NB4 (cell line): ENCODE measurements around the gene SLC9A4.

Experiments
- DNase-seq: peaks from one replicate; pipeline ENCODE4 v3.0.0; 2010; ENCODE audit warnings: low read depth
- H3K4me3 ChIP-seq: one replicate; pipeline ENCODE4 v1.5.1; 2011; ENCODE audit warnings: mild to moderate bottlenecking, low read depth, low read length, moderate library complexity
- MYC ChIP-seq: IDR thresholded peaks from 2 replicates; pipeline ENCODE4 v1.6.1; 2011; ENCODE audit warnings: low read depth, low read length
- POLR2A ChIP-seq: IDR thresholded peaks from 2 replicates; pipeline ENCODE4 v1.6.1; 2011; ENCODE audit warnings: mild to moderate bottlenecking; ENCODE audit not compliant: insufficient read length; ENCODE audit errors: extremely low read depth
- TF ChIP-seq, protein P1 (sequence below): IDR thresholded peaks from one replicate; pipeline ENCODE4 v1.5.1; 2012; ENCODE audit warnings: low read depth, low read length
- TF ChIP-seq, protein P2 (sequence below): IDR thresholded peaks from 2 replicates; pipeline ENCODE4 v1.6.1; 2011; ENCODE audit warnings: low read depth, low read length

Gene SLC9A4, protein sequence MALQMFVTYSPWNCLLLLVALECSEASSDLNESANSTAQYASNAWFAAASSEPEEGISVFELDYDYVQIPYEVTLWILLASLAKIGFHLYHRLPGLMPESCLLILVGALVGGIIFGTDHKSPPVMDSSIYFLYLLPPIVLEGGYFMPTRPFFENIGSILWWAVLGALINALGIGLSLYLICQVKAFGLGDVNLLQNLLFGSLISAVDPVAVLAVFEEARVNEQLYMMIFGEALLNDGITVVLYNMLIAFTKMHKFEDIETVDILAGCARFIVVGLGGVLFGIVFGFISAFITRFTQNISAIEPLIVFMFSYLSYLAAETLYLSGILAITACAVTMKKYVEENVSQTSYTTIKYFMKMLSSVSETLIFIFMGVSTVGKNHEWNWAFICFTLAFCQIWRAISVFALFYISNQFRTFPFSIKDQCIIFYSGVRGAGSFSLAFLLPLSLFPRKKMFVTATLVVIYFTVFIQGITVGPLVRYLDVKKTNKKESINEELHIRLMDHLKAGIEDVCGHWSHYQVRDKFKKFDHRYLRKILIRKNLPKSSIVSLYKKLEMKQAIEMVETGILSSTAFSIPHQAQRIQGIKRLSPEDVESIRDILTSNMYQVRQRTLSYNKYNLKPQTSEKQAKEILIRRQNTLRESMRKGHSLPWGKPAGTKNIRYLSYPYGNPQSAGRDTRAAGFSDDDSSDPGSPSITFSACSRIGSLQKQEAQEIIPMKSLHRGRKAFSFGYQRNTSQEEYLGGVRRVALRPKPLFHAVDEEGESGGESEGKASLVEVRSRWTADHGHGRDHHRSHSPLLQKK

DNA sequence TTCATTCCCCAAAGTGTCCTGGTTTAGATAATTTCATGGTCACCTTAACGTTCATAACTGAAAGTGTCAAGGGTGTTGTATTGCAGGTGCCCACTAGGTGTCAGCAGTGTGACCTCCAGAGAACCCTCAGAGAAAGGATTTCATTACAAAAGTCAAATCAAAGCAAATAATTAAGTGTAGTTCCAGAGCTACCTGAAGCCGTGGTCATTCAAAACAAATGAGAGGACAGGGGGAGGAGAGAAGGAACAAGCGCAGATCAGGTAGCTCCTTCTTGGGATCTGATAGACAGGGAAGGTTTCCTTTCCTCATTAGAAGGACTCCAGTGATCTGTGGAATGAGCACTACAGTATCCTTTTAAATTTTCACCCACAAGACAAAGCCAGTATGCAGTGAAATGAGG lies at the start of gene SLC9A4:
Gene SLC9A4 (plus strand): TSS at position 207 of the 400 bp plus-strand sequence. CDS start 534 bp downstream, outside the sequence.
- no peak within 1 kb of the TSS for H3K4me3 ChIP-seq
- DNase-seq, result peak; percentile 49
- TF ChIP-seq, protein P1, sequence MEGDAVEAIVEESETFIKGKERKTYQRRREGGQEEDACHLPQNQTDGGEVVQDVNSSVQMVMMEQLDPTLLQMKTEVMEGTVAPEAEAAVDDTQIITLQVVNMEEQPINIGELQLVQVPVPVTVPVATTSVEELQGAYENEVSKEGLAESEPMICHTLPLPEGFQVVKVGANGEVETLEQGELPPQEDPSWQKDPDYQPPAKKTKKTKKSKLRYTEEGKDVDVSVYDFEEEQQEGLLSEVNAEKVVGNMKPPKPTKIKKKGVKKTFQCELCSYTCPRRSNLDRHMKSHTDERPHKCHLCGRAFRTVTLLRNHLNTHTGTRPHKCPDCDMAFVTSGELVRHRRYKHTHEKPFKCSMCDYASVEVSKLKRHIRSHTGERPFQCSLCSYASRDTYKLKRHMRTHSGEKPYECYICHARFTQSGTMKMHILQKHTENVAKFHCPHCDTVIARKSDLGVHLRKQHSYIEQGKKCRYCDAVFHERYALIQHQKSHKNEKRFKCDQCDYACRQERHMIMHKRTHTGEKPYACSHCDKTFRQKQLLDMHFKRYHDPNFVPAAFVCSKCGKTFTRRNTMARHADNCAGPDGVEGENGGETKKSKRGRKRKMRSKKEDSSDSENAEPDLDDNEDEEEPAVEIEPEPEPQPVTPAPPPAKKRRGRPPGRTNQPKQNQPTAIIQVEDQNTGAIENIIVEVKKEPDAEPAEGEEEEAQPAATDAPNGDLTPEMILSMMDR, result peak; percentile 88
- TF ChIP-seq POLR2A, result no peak

DNA sequence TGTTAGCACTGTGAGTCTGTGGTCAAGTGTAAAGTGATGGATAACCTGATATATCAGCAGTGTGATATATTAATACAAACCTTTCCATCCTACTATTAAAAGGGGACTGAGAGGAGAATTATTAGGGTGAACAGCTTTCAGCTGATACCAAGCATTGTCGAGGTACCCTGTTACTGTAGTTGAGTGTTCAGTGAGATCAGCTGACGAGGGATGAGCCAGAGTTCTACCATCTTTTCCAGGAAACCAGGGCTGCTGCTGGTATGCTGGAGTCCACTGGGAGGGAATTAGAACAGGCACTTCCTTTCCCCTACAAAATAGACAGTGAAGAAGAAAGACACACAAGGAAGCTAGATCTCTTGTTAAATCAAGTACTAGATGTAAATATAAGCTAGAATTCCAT lies 49.7 kb upstream of the SLC9A4 start:
- no peak overlapping the region for H3K4me3 ChIP-seq
- TF ChIP-seq MYC, result no peak
- TF ChIP-seq, protein P2, sequence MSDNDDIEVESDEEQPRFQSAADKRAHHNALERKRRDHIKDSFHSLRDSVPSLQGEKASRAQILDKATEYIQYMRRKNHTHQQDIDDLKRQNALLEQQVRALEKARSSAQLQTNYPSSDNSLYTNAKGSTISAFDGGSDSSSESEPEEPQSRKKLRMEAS, result no peak
- no peak for DNase-seq

DNA sequence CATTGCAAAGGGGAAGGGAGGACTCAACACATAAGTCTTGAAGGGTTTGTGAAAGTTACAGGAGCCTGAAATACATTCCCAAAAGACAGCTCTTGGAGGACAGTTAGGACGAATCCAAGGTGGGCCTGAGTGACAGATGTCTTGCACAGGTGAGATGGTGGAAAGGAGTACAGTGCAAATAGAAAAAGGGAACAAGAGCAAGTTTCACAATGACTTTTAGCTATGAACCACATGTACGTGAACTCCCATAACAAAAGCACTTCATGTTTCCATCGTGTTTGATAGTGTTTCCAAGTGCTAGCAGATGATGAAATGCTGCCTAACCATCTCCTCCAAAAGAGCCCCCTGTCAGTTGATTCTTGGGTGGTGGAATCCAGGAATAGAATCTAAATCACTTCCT lies 48.3 kb upstream of the SLC9A4 start:
- TF ChIP-seq, protein P2, result peak; percentile 70
- TF ChIP-seq, protein P1, result no peak
- TF ChIP-seq POLR2A (no peak), MYC (no peak)
- DNase-seq, result peak; percentile 67

DNA sequence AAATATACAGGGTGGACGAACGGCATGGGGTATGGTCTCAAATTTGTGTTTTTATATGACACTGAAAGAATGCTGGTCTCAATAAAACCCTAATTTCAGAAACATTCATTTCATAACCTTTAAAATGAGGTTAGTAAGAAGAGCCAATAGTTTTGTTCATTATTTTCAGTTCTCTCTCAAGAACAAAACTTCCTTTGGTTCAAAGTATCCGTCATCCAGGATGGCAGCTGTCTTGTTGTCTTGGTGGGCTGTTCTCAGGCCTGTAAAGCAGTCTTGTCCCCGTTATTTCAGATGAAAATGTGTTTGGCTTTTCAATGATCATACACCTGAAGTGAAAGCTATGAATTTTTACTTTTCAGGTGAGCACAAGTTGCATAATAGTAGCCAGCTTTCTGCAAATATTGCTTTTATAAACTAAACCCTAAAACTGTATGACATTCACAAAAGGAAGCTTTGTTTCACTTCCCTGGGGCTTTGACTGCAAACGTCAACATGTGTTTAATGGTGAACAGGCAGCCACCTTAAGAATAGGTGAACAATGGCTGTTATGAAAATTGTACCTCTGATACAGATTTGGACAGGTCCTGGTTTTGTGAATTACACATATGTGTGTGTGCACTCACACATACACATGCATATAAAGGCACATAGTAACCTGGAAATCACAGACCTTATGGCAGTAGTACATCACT lies 47.4 kb upstream of the SLC9A4 start:
- no peak for DNase-seq
- TF ChIP-seq, protein P1, result no peak
- no peak for TF ChIP-seq MYC
- TF ChIP-seq, protein P2, result no peak
- TF ChIP-seq POLR2A, result no peak
- H3K4me3 ChIP-seq, result no peak overlapping the region

More for the DNA sequence above, 48.3 kb upstream of the SLC9A4 start:
- H3K4me3 ChIP-seq, result no peak overlapping the region

DNA sequence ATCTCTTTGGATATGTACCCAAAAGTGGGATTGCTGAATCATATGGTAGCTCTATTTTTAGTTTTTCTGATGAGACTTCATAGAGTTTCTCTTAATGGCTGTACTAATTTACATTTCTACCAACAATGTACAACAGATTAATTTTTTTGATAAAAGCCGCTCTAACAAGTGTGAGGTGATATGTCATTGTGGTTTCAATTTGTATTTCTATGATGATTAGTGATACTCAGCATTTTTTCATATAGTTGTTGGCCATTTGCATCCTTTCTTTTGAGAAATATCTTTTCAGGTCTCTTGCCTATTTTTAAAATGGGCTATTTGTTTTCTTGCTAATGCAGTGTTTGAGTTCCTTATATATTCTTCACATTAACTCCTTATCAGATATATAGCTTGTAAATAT lies 45.8 kb upstream of the SLC9A4 start:
- no peak for DNase-seq
- H3K4me3 ChIP-seq, result no peak overlapping the region
- TF ChIP-seq MYC (no peak), POLR2A (no peak)
- TF ChIP-seq, protein P1, result no peak
- TF ChIP-seq, protein P2, result no peak
